CD4-positive, alpha-beta T cell (primary cell): Measurements from ENCODE around the gene SLC6A4. TPM values are rescaled to one million over a fixed set of nuclear protein-coding genes. Genes with fewer than 3 reads are reported as not detected.

ENCODE experiments used
- ATAC-seq: fragments of 200-7000 bp; cut with Tn5 transposase; one replicate; pipeline ENCODE4 v1.10.0; 2022; ENCODE audit warnings: mild to moderate bottlenecking; ENCODE audit not compliant: poor library complexity
- CTCF ChIA-PET: fragments of 350-600 bp; sonication (Branson Sonifier 250); formaldehyde crosslinking; loops from one replicate; lab custom pipeline; 2021; ENCODE audit warnings: antibody characterized with exemption, inconsistent platforms; lab: Charles Lee
- POLR2A ChIA-PET: fragments of 350-600 bp; sonication (Branson Sonifier 250); formaldehyde crosslinking; loops from one replicate; lab custom pipeline; 2021; ENCODE audit warnings: antibody characterized with exemption, inconsistent platforms; lab: Charles Lee
- DNase-seq, 14 experiments: peaks; one replicate each; pipeline ENCODE4 v3.0.0-alpha.2; 2013 to 2020; ENCODE audit warnings: mixed read lengths in 2 of 14
- H3K27ac ChIP-seq, 2 donors: one replicate each; pipeline versions ENCODE4 v1.5.1 to v1.7.0; 2013; ENCODE audit warnings: low read length in 2 of 2, low read depth in 1 of 2, mild to moderate bottlenecking in 1 of 2
- H3K27me3 ChIP-seq, 2 experiments: 1 replicate in 1 of 2; 2 replicates in 1 of 2; pipeline versions ENCODE4 v1.6.1 to v1.7.0; 2013; ENCODE audit warnings: low read length in 2 of 2, control low read depth in 1 of 2, mild to moderate bottlenecking in 1 of 2, moderate library complexity in 1 of 2; ENCODE audit not compliant: insufficient read depth in 2 of 2, control insufficient read depth in 1 of 2
- H3K36me3 ChIP-seq: one replicate; pipeline ENCODE4 v1.6.1; 2013; ENCODE audit warnings: low read length, control low read depth; ENCODE audit not compliant: insufficient read depth
- H3K4me1 ChIP-seq: one replicate; pipeline ENCODE4 v1.6.1; 2013; ENCODE audit warnings: low read length, control low read depth; ENCODE audit not compliant: insufficient read depth
- H3K4me3 ChIP-seq: one replicate; pipeline ENCODE4 v1.5.1; 2013; ENCODE audit warnings: mild to moderate bottlenecking, low read length, moderate library complexity
- H3K9me3 ChIP-seq, 2 experiments: 1 replicate in 1 of 2; 2 replicates in 1 of 2; pipeline versions ENCODE4 v1.6.1 to v1.7.0; 2013; ENCODE audit warnings: low read length in 2 of 2, mild to moderate bottlenecking in 2 of 2, control low read depth in 1 of 2, moderate library complexity in 1 of 2; ENCODE audit not compliant: control insufficient read depth in 1 of 2, insufficient read depth in 1 of 2
- H3K27ac Mint-ChIP-seq: one replicate; pipeline ENCODE4 v1.8.0; 2020; ENCODE audit warnings: mixed read lengths
- H3K27me3 Mint-ChIP-seq: one replicate; pipeline ENCODE4 v1.8.0; 2021; ENCODE audit warnings: mixed read lengths
- H3K36me3 Mint-ChIP-seq: one replicate; pipeline ENCODE4 v1.8.0; 2021; ENCODE audit warnings: low read depth, mixed read lengths
- H3K4me1 Mint-ChIP-seq: one replicate; pipeline ENCODE4 v1.8.0; 2021; ENCODE audit warnings: low read depth, mixed read lengths
- H3K4me3 Mint-ChIP-seq: one replicate; pipeline ENCODE4 v1.8.0; 2020; ENCODE audit warnings: mild to moderate bottlenecking, mixed read lengths
- H3K9me3 Mint-ChIP-seq: one replicate; pipeline ENCODE4 v1.8.0; 2020; ENCODE audit warnings: mixed read lengths
- CTCF ChIP-seq: fragments of 200-600 bp; IDR thresholded peaks from one replicate; pipeline ENCODE4 v1.8.0; 2022; ENCODE audit warnings: antibody characterized with exemption, mild to moderate bottlenecking
- intact Hi-C, 2 experiments: fragments of 100-400 bp; cut with DNase I in 1 of 2; cut with micrococcal nuclease in 1 of 2; formaldehyde crosslinking; loops; one replicate each; pipeline versions ENCODE4 v1.15.1 to v1.9.0; 2023 to 2025; cut with DNase I, micrococcal nuclease
- total RNA-seq, 174 experiments: library from RNA in 2 of 174; stranded (reverse) in 2 of 174; gene quantifications; one replicate each; pipeline ENCODE4 v1.2.3 and lab custom pipeline; 2021 to 2026

The SLC6A4 gene
- total RNA-seq, 2 experiments from 2014 or later, result not detected

- no peak for DNase-seq
- peaks cover 44% of the 10 kb centered on the region for H3K27me3 Mint-ChIP-seq
- TF ChIP-seq CTCF, result no peak
- Histone ChIP-seq H3K4me3 (no peak overlapping the region), H3K9me3 (no peaks in the 10 kb centered on the region), H3K4me1 (no peaks in the 10 kb centered on the region), H3K36me3 (no peaks in the 10 kb centered on the region), H3K27me3 (peaks cover 11 to 27% of the 10 kb centered on the region in 2 experiments), H3K27ac (no peak overlapping the region)
- no peaks in the 10 kb centered on the region for H3K36me3 Mint-ChIP-seq
- no peak for ATAC-seq
- H3K9me3 Mint-ChIP-seq, result no peaks in the 10 kb centered on the region
- no peaks in the 10 kb centered on the region for H3K4me1 Mint-ChIP-seq
- H3K27ac Mint-ChIP-seq, result no peak overlapping the region
- ChIA-PET POLR2A (no interaction called here), CTCF (no interaction called here)
- no peak overlapping the region for H3K4me3 Mint-ChIP-seq
- intact Hi-C loops, result no loop called here
Observed at GRCh38 chr17:30229012-30229411, 6.5 kb downstream of the SLC6A4 start.

- ATAC-seq, result no peak
- Histone ChIP-seq H3K36me3 (no peaks in the 10 kb centered on the region), H3K9me3 (no peaks in the 10 kb centered on the region), H3K27me3 (peaks cover 7 to 18% of the 10 kb centered on the region in 2 experiments), H3K27ac (no peak overlapping the region), H3K4me1 (no peaks in the 10 kb centered on the region), H3K4me3 (no peak overlapping the region)
- no peaks in the 10 kb centered on the region for H3K36me3 Mint-ChIP-seq
- intact Hi-C loops, result no loop called here
- CTCF ChIA-PET, result no interaction called here
- peaks cover 34% of the 10 kb centered on the region for H3K27me3 Mint-ChIP-seq
- no peaks in the 10 kb centered on the region for H3K9me3 Mint-ChIP-seq
- TF ChIP-seq CTCF, result no peak
- no peaks in the 10 kb centered on the region for H3K4me1 Mint-ChIP-seq
- no peak overlapping the region for H3K27ac Mint-ChIP-seq
- POLR2A ChIA-PET, result no interaction called here
- no peak for DNase-seq
- H3K4me3 Mint-ChIP-seq, result no peak overlapping the region
Observed at GRCh38 chr17:30228011-30228410, 7.5 kb downstream of the SLC6A4 start.

GRCh38 chr17:30226878-30227277 lies 8.6 kb downstream of the SLC6A4 start:
- Histone ChIP-seq H3K27me3 (peaks cover 2 to 13% of the 10 kb centered on the region in 2 experiments), H3K9me3 (no peaks in the 10 kb centered on the region), H3K4me1 (no peaks in the 10 kb centered on the region), H3K4me3 (no peak overlapping the region), H3K27ac (no peak overlapping the region), H3K36me3 (no peaks in the 10 kb centered on the region)
- H3K4me3 Mint-ChIP-seq, result no peak overlapping the region
- TF ChIP-seq CTCF, result no peak
- POLR2A ChIA-PET, result no interaction called here
- H3K4me1 Mint-ChIP-seq, result no peaks in the 10 kb centered on the region
- CTCF ChIA-PET, result no interaction called here
- peaks cover 23% of the 10 kb centered on the region for H3K27me3 Mint-ChIP-seq
- no peak for DNase-seq
- H3K36me3 Mint-ChIP-seq, result no peaks in the 10 kb centered on the region
- no peak for ATAC-seq
- no peaks in the 10 kb centered on the region for H3K9me3 Mint-ChIP-seq
- no peak overlapping the region for H3K27ac Mint-ChIP-seq
- intact Hi-C loops, result no loop called here
